Transverse colon (tissue), 4 donors: ENCODE measurements around the gene SECTM1. TPM values are rescaled to one million over a fixed set of nuclear protein-coding genes. Genes with fewer than 3 reads are reported as not detected.
A peak's percentile ranks its signal among the peaks of the same experiment; 100 is the strongest.

Experiments
- DNase-seq: peaks from one replicate; pipeline ENCODE4 v3.0.0-alpha.2; 2019
- H3K27ac ChIP-seq, 4 donors: fragments of 200-600 bp; sonication (generic); 2 replicates each; pipeline ENCODE4 v1.5.1; 2016 to 2018; ENCODE audit warnings: inconsistent platforms in 4 of 4
- H3K27me3 ChIP-seq: fragments of 200-600 bp; sonication (generic); 2 replicates; pipeline ENCODE4 v1.5.1; 2017; ENCODE audit warnings: inconsistent platforms
- H3K36me3 ChIP-seq, 4 donors: fragments of 200-600 bp; sonication (generic); 2 replicates each; pipeline ENCODE4 v1.5.1; 2017 to 2019; ENCODE audit warnings: inconsistent platforms in 4 of 4
- H3K4me1 ChIP-seq, 4 donors: fragments of 200-600 bp; sonication (generic); 2 replicates each; pipeline ENCODE4 v1.5.1; 2017 to 2020; ENCODE audit warnings: inconsistent platforms in 4 of 4
- H3K4me3 ChIP-seq, 4 donors: fragments of 200-600 bp; sonication (generic); 1 replicate in 1 of 4; 2 replicates in 3 of 4; pipeline versions ENCODE4 v1.5.1 to v1.6.1; 2017 to 2019; ENCODE audit warnings: inconsistent platforms in 4 of 4
- H3K9me3 ChIP-seq, 2 donors: fragments of 200-600 bp; sonication (generic); 2 replicates each; pipeline ENCODE4 v1.5.1; 2017 to 2019; ENCODE audit warnings: inconsistent platforms in 2 of 2
- CTCF ChIP-seq, 5 experiments: fragments of 200-600 bp in 3 of 5; fragments of 450-650 bp in 2 of 5; sonication (generic) in 3 of 5; IDR thresholded peaks; 1 replicate in 2 of 5; 2 replicates in 3 of 5; pipeline ENCODE4 v1.5.1; 2016 to 2017; ENCODE audit warnings: antibody characterized with exemption in 5 of 5, inconsistent platforms in 3 of 5, mild to moderate bottlenecking in 2 of 5, moderate library complexity in 1 of 5
- EP300 ChIP-seq: sonication (generic); formaldehyde crosslinking; IDR thresholded peaks from one replicate; pipeline ENCODE4 v1.6.1; 2017; ENCODE audit warnings: antibody characterized with exemption, low read depth
- POLR2A ChIP-seq: fragments of 450-650 bp; IDR thresholded peaks from one replicate; pipeline ENCODE4 v1.6.1; 2016; ENCODE audit warnings: antibody characterized with exemption, mild to moderate bottlenecking, moderate library complexity
- POLR2AphosphoS5 ChIP-seq, 3 donors: sonication (generic); formaldehyde crosslinking; IDR thresholded peaks; one replicate each; pipeline ENCODE4 v1.6.1; 2016; ENCODE audit warnings: antibody characterized with exemption in 3 of 3
- WGBS, 2 donors: methylation state at CpG; one replicate each; pipeline ENCODE4 v1.1.5; 2018; ENCODE audit warnings: low coverage in 1 of 2; 5-methylcytosine and 5-hydroxymethylcytosine counted together
- in situ Hi-C, 4 donors: fragments of 200-750 bp; cut with MboI; loops; one replicate each; pipeline versions ENCODE4 v1.15.0 to v1.15.1; 2017; ENCODE audit warnings: low sequenced_read_pairs in 3 of 4, low pct_ligation_motif_present in 1 of 4, low pct_unique_long_range_greater_than_20kb in 1 of 4
- intact Hi-C: fragments of 100-400 bp; cut with DNase I; formaldehyde crosslinking; loops from one replicate; pipeline ENCODE4 v1.15.1; 2023; ENCODE audit warnings: low total_unique reads
- total RNA-seq, 4 donors: library from RNA; depleted of rRNA; stranded (reverse); fragments of >200 nt; gene quantifications; one replicate each; pipeline ENCODE4 v1.1.0, GENCODE V29; 2016

Gene SECTM1
- total RNA-seq, 4 donors from 2014 or later, result 5.8 to 127 (median 107) TPM

DNA sequence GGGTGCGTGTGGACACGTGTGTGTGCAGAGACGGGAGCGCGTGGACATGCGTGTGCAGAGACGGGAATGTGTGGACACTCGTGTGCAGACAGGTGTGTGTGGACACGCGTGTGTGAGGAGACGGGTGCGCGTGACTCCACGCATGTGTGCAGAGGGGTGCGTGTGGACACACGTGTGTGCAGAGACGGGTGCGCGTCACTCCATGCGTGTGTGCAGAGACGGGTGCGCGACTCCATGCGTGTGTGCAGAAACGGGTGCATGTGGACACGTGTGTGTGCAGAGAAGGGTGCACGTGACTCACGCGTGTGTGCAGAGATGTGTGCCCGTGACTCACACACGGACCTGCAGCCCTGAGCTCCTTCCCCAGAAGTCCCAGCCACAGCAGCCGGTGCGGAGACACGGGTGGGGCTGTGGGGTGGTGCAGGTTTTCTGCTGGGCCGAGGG, 13.9 kb downstream of the SECTM1 start:
- Histone ChIP-seq H3K27ac (no peak overlapping the region), H3K27me3 (peaks cover 22% of the 10 kb centered on the region), H3K4me3 (no peak overlapping the region), H3K4me1 (peaks cover 3 to 24% (median 9%) of the 10 kb centered on the region in 4 donors), H3K9me3 (no peaks in the 10 kb centered on the region), H3K36me3 (no peaks in the 10 kb centered on the region)
- no peak for TF ChIP-seq POLR2A
- no peak for TF ChIP-seq EP300
- DNase-seq, result no peak
- 90 to 93% methylated on average over 3 to 35 of the region's 35 CpGs for WGBS, 2 donors
- in situ Hi-C loops, result loop anchor here in 1 of 4 donors (10.0 kb wide), 1 partner anchor 115 kb away; no protein-coding TSS in a partner anchor
- intact Hi-C loops, result loop anchor here (2.0 to 5.0 kb wide), 2 partner anchors 82 to 113 kb away; no protein-coding TSS in a partner anchor

DNA sequence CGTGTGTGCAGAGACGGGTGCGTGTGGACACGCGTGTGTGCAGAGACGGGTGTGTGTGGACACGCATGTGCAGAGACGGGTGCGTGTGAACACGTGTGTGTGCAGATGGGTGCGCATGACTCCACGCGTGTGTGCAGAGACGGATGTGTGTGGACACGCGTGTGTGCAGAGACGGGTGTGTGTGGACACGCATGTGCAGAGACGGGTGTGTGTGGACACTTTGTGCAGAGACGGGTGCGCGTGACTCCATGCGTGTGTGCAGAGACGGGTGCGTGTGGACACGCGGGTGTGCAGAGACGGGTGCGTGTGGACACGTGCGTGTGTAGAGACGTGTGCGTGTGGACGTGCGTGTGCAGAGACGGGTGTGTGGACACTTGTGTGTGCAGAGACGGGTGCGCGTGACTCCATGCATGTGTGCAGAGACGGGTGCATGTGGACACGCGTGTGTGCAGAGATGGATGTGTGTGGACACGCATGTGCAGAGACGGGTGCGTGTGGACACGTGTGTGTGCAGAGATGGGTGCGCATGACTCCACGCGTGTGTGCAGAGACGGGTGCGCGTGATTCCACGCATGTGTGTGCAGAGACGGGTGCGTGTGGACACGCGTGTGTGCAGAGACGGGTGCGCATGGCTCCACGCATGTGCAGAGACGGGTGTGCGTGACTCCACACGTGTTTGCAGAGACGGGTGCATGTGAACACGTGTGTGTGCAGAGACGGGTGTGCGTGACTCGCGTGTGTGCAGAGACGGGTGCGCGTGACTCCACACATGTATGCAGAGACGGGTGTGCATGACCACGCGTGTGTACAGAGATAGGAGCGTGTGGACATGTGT, 14.6 kb downstream of the SECTM1 start:
- H3K4me3 ChIP-seq, result no peak overlapping the region
- DNase-seq, result no peak
- in situ Hi-C loops, result no loop called here
- H3K27ac ChIP-seq, result no peak overlapping the region
- WGBS, 2 donors, result 93% methylated on average over 64 to 76 of the region's 76 CpGs
- H3K4me1 ChIP-seq, result peaks cover 3 to 20% (median 6%) of the 10 kb centered on the region in 4 donors
- H3K9me3 ChIP-seq, result no peaks in the 10 kb centered on the region
- TF ChIP-seq POLR2AphosphoS5 (IDR thresholded peaks at IDR 0.05), result no peak
- no peak for TF ChIP-seq EP300
- TF ChIP-seq CTCF (IDR thresholded peaks at IDR 0.05), result no peak
- no peak for TF ChIP-seq POLR2A
- intact Hi-C loops, result no loop called here
- peaks cover 28% of the 10 kb centered on the region for H3K27me3 ChIP-seq
- no peaks in the 10 kb centered on the region for H3K36me3 ChIP-seq

DNA sequence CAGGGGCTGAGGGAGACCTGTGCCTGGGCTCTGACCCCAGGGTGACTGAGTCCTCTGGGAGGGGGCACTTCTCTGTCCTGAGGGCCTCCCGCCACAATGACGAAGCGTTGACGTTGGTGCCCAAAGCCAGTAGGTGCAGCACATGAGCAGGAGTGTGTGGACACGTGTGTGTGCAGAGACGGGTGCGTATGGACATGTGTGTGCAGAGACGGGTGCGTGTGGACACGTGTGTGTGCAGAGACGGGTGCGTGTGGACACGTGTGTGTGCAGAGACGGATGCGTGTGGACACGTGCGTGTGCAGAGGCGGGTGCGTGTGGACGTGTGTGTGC, 15.4 kb downstream of the SECTM1 start:
- intact Hi-C loops, result no loop called here
- Histone ChIP-seq H3K27me3 (peaks cover 37% of the 10 kb centered on the region), H3K27ac (no peak overlapping the region), H3K4me3 (no peak overlapping the region), H3K9me3 (no peaks in the 10 kb centered on the region), H3K4me1 (peaks cover 3 to 20% (median 6%) of the 10 kb centered on the region in 4 donors), H3K36me3 (no peaks in the 10 kb centered on the region)
- no peak for DNase-seq
- in situ Hi-C loops, result no loop called here
- 92 to 94% methylated on average over 13 to 20 of the region's 20 CpGs for WGBS, 2 donors
- TF ChIP-seq POLR2A (no peak), CTCF (IDR thresholded peaks at IDR 0.05) (no peak), EP300 (no peak), POLR2AphosphoS5 (IDR thresholded peaks at IDR 0.05) (no peak)

GRCh38 chr17:82317394-82318168, 16.0 kb downstream of the SECTM1 start, which contains the start of gene CD7:
TSS of gene CD7 (minus strand) at chr17:82317608. CDS start at chr17:82317495, 113 bp downstream.
- 78% methylated on average over 23 of the region's 26 CpGs; no CpG with 5 or more reads in 1 of the 2 donors for WGBS, 2 donors
- H3K27me3 ChIP-seq, result peaks cover 37% of the 10 kb centered on the region
- peak within 1 kb of the TSS in 2 of 4 donors; percentile 1 to 5 for H3K4me3 ChIP-seq
- peak in 1 of 3 donors; percentile 17 for TF ChIP-seq POLR2AphosphoS5 (IDR thresholded peaks at IDR 0.05)
- TF ChIP-seq POLR2A, result peak; percentile 29
- TF ChIP-seq EP300, result no peak
- TF ChIP-seq CTCF (IDR thresholded peaks at IDR 0.05), result no peak
- in situ Hi-C loops (no loop called here), intact Hi-C loops (no loop called here)
- no peaks in the 10 kb centered on the region for H3K9me3 ChIP-seq
- H3K27ac ChIP-seq, result peak within 1 kb of the TSS in 3 of 4 donors; percentile 20 to 34 (median 24)
- peaks cover 3 to 20% (median 6%) of the 10 kb centered on the region in 4 donors for H3K4me1 ChIP-seq
- no peaks in the 10 kb centered on the region for H3K36me3 ChIP-seq
- no peak for DNase-seq
